Measurements from ENCODE around the gene RMDN2. TPM values are rescaled to one million over a fixed set of nuclear protein-coding genes. Genes with fewer than 3 reads are reported as not detected.
"Not testable (repeated sequence)": the region's sequence is repeated elsewhere in the genome, so short reads cannot be mapped to it uniquely, and the experiment has no call there.

The RMDN2 gene
- total RNA-seq, 8 experiments from 2014 or later, result 5.1 to 13.9 (median 8.1) TPM

GRCh38 chr2:37920570-37920969, 4.5 kb upstream of the RMDN2 start:
- Histone ChIP-seq H3K4me3 (no peak overlapping the region), H3K27ac (no peak overlapping the region), H3K4me1 (replicated peaks in 1 of 2) (peaks cover 3 to 5% of the 10 kb centered on the region in 2 donors)
- in situ Hi-C loops (cut with MboI; ENCODE audit: low pct_unique_long_range_greater_than_20kb in 2 of 9, low sequenced_read_pairs in 9 of 9, unreplicated experiment in 9 of 9), result no loop called here
- ATAC-seq (replicated peaks in 6 of 8), result no peak
- 57 to 95% (median 87%) methylated on average over 2 to 5 of the region's 5 CpGs; no CpG with 5 or more reads in 1 of the 10 experiments for WGBS, 10 experiments

DNA sequence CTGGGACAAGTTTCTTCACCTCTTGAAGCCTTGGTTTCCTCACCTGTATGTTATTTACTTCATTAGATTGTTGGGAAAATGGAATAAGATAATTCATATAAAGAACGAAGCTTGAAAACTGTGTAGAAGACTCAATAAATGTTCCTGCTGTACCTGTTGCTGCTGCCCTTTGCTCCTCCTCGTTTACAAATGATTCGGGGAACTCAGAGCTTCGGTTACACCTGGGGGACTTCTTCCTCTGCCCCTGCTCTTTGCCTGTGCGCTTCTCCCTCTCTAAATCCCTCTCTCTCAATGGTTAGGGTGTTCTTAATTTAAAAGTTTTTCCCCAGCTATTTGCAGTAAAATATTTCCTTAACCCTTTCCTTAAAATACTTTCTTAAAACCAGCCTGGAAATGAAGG, 3.3 kb upstream of the RMDN2 start:
- in situ Hi-C loops (cut with MboI; ENCODE audit: low pct_unique_long_range_greater_than_20kb in 2 of 9, low sequenced_read_pairs in 9 of 9, unreplicated experiment in 9 of 9), result no loop called here
- ATAC-seq (replicated peaks in 6 of 8), result no peak
- Histone ChIP-seq H3K4me3 (no peak overlapping the region), H3K4me1 (replicated peaks in 1 of 2) (peaks cover 7 to 10% of the 10 kb centered on the region in 2 donors), H3K27ac (no peak overlapping the region)
- WGBS, 10 experiments, result 18 to 80% (median 55%) methylated on average over 2 to 5 of the region's 5 CpGs; no CpG with 5 or more reads in 1 of the 10 experiments

- in situ Hi-C loops (cut with MboI; ENCODE audit: low pct_unique_long_range_greater_than_20kb in 2 of 9, low sequenced_read_pairs in 9 of 9, unreplicated experiment in 9 of 9), result no loop called here
- Histone ChIP-seq H3K27ac (no peak overlapping the region), H3K4me3 (no peak overlapping the region), H3K4me1 (replicated peaks in 1 of 2) (peaks cover 7 to 10% of the 10 kb centered on the region in 2 donors)
- no peak for ATAC-seq (replicated peaks in 6 of 8)
- 74 to 100% (median 95%) methylated on average over 3 to 9 of the region's 13 CpGs for WGBS, 10 experiments
Measured at GRCh38 chr2:37923308-37924055, 1.6 kb upstream of the RMDN2 start.

DNA sequence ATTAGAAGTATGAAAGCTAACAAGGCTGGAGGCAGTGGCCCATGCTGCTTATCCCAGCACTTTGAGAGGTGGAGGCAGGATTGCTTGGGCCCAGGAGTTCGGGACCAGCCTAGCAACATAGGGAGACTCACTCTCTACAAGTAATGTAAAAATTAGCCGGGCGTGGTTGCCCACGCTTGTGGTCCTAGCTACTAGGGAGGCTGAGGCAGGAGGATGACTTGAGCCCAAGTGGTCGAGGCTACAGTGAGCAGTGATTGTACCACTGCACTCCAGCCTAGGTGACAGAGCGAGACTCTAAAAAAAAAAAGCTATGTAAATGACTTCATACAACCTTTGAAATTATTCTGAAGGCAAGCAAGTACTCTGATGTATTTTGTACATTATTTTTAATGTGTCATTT, 1.5 kb downstream of the RMDN2 start:
- Histone ChIP-seq H3K4me3 (no peak overlapping the region), H3K4me1 (replicated peaks in 1 of 2) (peaks cover 2 to 10% of the 10 kb centered on the region in 2 donors), H3K27ac (no peak overlapping the region)
- WGBS, 10 experiments, result 96 to 100% (median 100%) methylated on average over 1 to 6 of the region's 6 CpGs; no CpG with 5 or more reads in 3 of the 10 experiments
- in situ Hi-C loops (cut with MboI; ENCODE audit: low pct_unique_long_range_greater_than_20kb in 2 of 9, low sequenced_read_pairs in 9 of 9, unreplicated experiment in 9 of 9), result no loop called here
- ATAC-seq (replicated peaks in 6 of 8), result no peak

GRCh38 chr2:37928377-37928776, 3.3 kb downstream of the RMDN2 start:
- no peak for ATAC-seq (replicated peaks in 6 of 8)
- H3K27ac ChIP-seq, result no peak overlapping the region

DNA sequence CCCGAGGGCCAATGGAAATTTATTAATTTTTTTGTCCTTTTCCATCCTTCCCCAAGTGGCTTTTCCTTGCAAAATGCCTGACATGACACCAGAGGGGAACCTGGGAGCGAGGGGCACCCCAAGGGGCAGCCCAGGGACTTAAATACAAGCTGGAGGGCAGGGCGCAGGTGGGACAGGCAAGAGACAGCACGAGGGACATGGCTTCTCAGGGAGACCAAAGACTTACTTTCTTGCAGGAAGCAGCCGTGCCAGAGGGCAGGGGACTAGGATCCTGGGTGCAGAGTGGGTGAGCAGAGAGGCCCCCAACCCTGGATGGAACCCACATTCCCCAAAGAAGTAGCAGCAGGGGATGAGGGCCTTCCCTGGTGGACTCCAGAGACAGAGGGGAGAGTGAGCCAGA, 5.3 kb downstream of the RMDN2 start:
- H3K4me1 ChIP-seq (replicated peaks in 1 of 2); in situ Hi-C loops (cut with MboI; ENCODE audit: low pct_unique_long_range_greater_than_20kb in 2 of 9, low sequenced_read_pairs in 9 of 9, unreplicated experiment in 9 of 9); H3K4me3 ChIP-seq; H3K27ac ChIP-seq; ATAC-seq (replicated peaks in 6 of 8): not testable (repeated sequence)
- 51 to 100% (median 69%) methylated on average over 1 to 2 of the region's 5 CpGs; no CpG with 5 or more reads in 4 of the 10 experiments for WGBS, 10 experiments

More at GRCh38 chr2:37928377-37928776, 3.3 kb downstream of the RMDN2 start:
- in situ Hi-C loops (cut with MboI; ENCODE audit: low pct_unique_long_range_greater_than_20kb in 2 of 9, low sequenced_read_pairs in 9 of 9, unreplicated experiment in 9 of 9), result no loop called here
- 42 to 100% (median 90%) methylated on average over 1 to 2 of the region's 2 CpGs for WGBS, 10 experiments
- no peak overlapping the region for H3K4me3 ChIP-seq
- peaks cover 2 to 10% of the 10 kb centered on the region in 2 donors for H3K4me1 ChIP-seq (replicated peaks in 1 of 2)

DNA sequence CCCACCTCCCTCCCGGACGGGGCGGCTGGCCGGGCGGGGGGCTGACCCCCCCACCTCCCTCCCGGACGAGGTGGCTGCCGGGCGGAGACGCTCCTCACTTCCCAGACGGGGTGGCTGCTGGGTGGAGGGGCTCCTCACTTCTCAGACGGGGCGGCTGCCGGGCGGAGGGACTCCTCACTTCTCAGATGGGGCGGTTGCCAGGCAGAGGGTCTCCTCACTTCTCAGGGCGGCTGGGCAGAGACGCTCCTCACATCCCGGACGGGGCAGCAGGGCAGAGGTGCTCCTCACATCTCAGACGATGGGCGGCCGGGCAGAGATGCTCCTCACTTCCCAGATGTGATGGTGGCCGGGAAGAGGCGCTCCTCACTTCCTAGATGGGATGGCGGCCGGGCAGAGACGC, 7.8 kb downstream of the RMDN2 start:
- in situ Hi-C loops (cut with MboI; ENCODE audit: low pct_unique_long_range_greater_than_20kb in 2 of 9, low sequenced_read_pairs in 9 of 9, unreplicated experiment in 9 of 9); H3K4me3 ChIP-seq; H3K27ac ChIP-seq; ATAC-seq (replicated peaks in 6 of 8); H3K4me1 ChIP-seq (replicated peaks in 1 of 2): not testable (repeated sequence)
- WGBS, 10 experiments, result no CpG with 5 or more reads among the region's 28 CpGs

GRCh38 chr2:37934591-37935513, 9.8 kb downstream of the RMDN2 start:
- no peak overlapping the region for H3K4me3 ChIP-seq
- H3K27ac ChIP-seq, result no peak overlapping the region
- no peak for ATAC-seq (replicated peaks in 6 of 8)

GRCh38 chr2:37937568-37937967, 12.5 kb downstream of the RMDN2 start:
- ATAC-seq (replicated peaks in 6 of 8); in situ Hi-C loops (cut with MboI; ENCODE audit: low pct_unique_long_range_greater_than_20kb in 2 of 9, low sequenced_read_pairs in 9 of 9, unreplicated experiment in 9 of 9): not testable (repeated sequence)
- 50 to 100% (median 77%) methylated on average over 1 of the region's 1 CpG; no CpG with 5 or more reads in 4 of the 10 experiments for WGBS, 10 experiments

More at GRCh38 chr2:37934591-37935513, 9.8 kb downstream of the RMDN2 start:
- 56 to 100% (median 82%) methylated on average over 3 to 7 of the region's 7 CpGs for WGBS, 10 experiments
- in situ Hi-C loops (cut with MboI; ENCODE audit: low pct_unique_long_range_greater_than_20kb in 2 of 9, low sequenced_read_pairs in 9 of 9, unreplicated experiment in 9 of 9), result no loop called here
- H3K4me1 ChIP-seq (replicated peaks in 1 of 2), result no peaks in the 10 kb centered on the region

DNA sequence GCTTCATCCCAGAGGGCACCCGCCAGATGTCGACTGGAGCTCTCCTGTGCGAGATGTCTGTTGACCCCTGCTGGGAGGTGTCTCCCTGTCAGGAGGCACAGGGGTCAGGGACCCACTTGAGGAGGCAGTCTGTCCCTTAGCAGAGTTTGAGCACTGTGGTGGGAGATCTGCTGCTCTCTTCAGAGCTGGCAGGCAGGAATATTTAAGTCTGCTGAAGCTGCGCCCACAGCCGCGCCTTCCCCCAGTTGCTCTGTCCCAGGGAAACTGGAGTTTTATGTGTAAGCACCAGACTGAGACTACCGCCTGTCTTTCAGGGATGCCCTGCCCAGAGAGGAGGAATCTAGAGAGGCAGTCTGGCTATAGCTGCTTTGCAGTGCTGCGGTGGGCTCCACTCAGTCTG, 16.2 kb downstream of the RMDN2 start:
- H3K27ac ChIP-seq; in situ Hi-C loops (cut with MboI; ENCODE audit: low pct_unique_long_range_greater_than_20kb in 2 of 9, low sequenced_read_pairs in 9 of 9, unreplicated experiment in 9 of 9); H3K4me3 ChIP-seq; H3K4me1 ChIP-seq (replicated peaks in 1 of 2); ATAC-seq (replicated peaks in 6 of 8): not testable (repeated sequence)
- 80 to 100% (median 94%) methylated on average over 1 to 7 of the region's 8 CpGs; no CpG with 5 or more reads in 4 of the 10 experiments for WGBS, 10 experiments

More at GRCh38 chr2:37937568-37937967, 12.5 kb downstream of the RMDN2 start:
- not testable (repeated sequence) for H3K27ac ChIP-seq; H3K4me3 ChIP-seq; H3K4me1 ChIP-seq (replicated peaks in 1 of 2)

GRCh38 chr2:37944268-37944667, 19.2 kb downstream of the RMDN2 start:
- no peak for ATAC-seq (replicated peaks in 6 of 8)
- in situ Hi-C loops (cut with MboI; ENCODE audit: low pct_unique_long_range_greater_than_20kb in 2 of 9, low sequenced_read_pairs in 9 of 9, unreplicated experiment in 9 of 9), result no loop called here
- Histone ChIP-seq H3K4me3 (no peak overlapping the region), H3K27ac (no peak overlapping the region), H3K4me1 (replicated peaks in 1 of 2) (no peaks in the 10 kb centered on the region)
- WGBS, 10 experiments, result 94 to 100% (median 100%) methylated on average over 1 to 2 of the region's 2 CpGs; no CpG with 5 or more reads in 2 of the 10 experiments

DNA sequence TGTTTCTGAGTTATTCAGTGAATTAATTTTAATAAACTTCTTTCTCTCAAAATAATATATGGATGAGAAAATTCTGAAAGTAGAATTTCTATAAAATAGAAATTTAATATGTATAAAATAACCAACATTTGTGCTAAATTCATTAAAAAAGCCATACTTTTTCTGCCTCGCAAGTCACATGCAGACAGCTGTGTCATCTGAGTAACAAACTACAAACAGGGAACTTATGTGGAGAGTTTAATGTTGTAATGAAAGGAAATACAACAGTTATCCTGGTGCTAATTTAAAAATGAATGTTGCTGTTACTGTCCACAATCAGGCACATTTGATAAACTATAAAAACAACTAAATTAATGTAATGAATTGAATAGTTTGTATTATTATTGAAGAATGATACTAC, 22.2 kb downstream of the RMDN2 start:
- in situ Hi-C loops (cut with MboI; ENCODE audit: low pct_unique_long_range_greater_than_20kb in 2 of 9, low sequenced_read_pairs in 9 of 9, unreplicated experiment in 9 of 9), result no loop called here
- 78 to 100% (median 100%) methylated on average over 1 of the region's 1 CpG; no CpG with 5 or more reads in 1 of the 10 experiments for WGBS, 10 experiments
- Histone ChIP-seq H3K4me3 (no peak overlapping the region), H3K4me1 (replicated peaks in 1 of 2) (no peaks in the 10 kb centered on the region), H3K27ac (no peak overlapping the region)
- no peak for ATAC-seq (replicated peaks in 6 of 8)
